ENCODE measurements around the gene ZNF740. TPM values are rescaled to one million over a fixed set of nuclear protein-coding genes. Genes with fewer than 3 reads are reported as not detected.
"Not testable (repeated sequence)": the region's sequence is repeated elsewhere in the genome, so short reads cannot be mapped to it uniquely, and the experiment has no call there.

ZNF740 gene
- total RNA-seq, 1 donor from 2014 or later = 5.9 TPM

GRCh38 chr12:53201177-53201541 lies 20.6 kb downstream of the ZNF740 start:
- intact Hi-C loops (cut with DNase I) = no loop called here
- Histone ChIP-seq H3K9me3 (no peaks in the 10 kb centered on the region), H3K27ac (peak overlapping the region; percentile 47 to 48), H3K4me3 (no peak overlapping the region), H3K4me1 (peaks cover 3 to 8% of the 10 kb centered on the region in 2 donors), H3K36me3 (no peaks in the 10 kb centered on the region), H3K27me3 (no peaks in the 10 kb centered on the region)
- DNase-seq (ENCODE audit: low spot score in 2 of 2) = no peak
- TF ChIP-seq, protein P1, sequence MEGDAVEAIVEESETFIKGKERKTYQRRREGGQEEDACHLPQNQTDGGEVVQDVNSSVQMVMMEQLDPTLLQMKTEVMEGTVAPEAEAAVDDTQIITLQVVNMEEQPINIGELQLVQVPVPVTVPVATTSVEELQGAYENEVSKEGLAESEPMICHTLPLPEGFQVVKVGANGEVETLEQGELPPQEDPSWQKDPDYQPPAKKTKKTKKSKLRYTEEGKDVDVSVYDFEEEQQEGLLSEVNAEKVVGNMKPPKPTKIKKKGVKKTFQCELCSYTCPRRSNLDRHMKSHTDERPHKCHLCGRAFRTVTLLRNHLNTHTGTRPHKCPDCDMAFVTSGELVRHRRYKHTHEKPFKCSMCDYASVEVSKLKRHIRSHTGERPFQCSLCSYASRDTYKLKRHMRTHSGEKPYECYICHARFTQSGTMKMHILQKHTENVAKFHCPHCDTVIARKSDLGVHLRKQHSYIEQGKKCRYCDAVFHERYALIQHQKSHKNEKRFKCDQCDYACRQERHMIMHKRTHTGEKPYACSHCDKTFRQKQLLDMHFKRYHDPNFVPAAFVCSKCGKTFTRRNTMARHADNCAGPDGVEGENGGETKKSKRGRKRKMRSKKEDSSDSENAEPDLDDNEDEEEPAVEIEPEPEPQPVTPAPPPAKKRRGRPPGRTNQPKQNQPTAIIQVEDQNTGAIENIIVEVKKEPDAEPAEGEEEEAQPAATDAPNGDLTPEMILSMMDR (IDR thresholded peaks at IDR 0.05) = no peak

DNA sequence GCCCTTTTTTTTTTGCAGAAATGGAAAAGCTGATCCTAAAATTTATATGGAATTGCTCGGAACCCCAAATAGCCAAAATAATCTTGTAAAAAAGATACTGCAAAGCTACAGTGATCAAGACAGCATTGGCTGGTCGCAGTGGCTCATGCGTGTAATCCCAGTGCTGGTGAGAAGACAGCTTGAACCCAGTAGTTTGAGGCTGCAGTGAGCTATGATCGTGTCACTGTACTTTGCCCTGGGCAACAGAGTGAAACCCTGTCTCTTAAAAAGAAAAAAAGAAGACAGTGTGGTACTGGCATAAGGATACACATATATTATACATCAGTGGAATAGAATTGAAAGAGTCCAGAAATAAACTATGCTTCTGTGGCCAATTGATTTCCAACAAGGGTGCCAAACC lies 21.1 kb downstream of the ZNF740 start:
- Histone ChIP-seq H3K4me3 (no peak overlapping the region), H3K27me3 (no peaks in the 10 kb centered on the region), H3K4me1 (peaks cover 3 to 8% of the 10 kb centered on the region in 2 donors), H3K36me3 (no peaks in the 10 kb centered on the region), H3K9me3 (no peaks in the 10 kb centered on the region), H3K27ac (peak overlapping the region in 1 of 2 donors; percentile 48)
- TF ChIP-seq, protein P1 (IDR thresholded peaks at IDR 0.05) = no peak
- no peak for DNase-seq (ENCODE audit: low spot score in 2 of 2)
- intact Hi-C loops (cut with DNase I) = no loop called here

DNA sequence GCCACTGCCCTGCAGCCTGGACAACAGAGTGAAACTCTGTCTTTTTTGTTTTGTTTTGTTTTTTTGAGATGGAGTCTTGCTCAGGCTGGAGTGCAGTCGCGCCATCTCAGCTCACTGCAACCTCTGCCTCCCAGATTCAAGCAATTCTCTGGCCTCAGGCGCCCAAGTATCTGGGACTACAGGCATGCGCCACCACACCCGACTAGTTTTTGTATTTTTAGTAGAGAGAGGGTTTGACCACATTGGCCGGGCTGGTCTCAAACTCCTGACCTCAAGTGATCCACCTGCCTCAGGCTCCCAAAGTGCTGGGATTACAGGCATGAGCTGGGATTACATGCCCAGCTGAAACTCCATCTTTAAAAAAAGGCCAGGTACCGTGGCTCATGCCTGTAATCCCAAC lies 21.8 kb downstream of the ZNF740 start:
- intact Hi-C loops (cut with DNase I); H3K4me1 ChIP-seq; H3K36me3 ChIP-seq; H3K9me3 ChIP-seq; H3K27ac ChIP-seq; H3K27me3 ChIP-seq; DNase-seq (ENCODE audit: low spot score in 2 of 2); H3K4me3 ChIP-seq: not testable (repeated sequence)

DNA sequence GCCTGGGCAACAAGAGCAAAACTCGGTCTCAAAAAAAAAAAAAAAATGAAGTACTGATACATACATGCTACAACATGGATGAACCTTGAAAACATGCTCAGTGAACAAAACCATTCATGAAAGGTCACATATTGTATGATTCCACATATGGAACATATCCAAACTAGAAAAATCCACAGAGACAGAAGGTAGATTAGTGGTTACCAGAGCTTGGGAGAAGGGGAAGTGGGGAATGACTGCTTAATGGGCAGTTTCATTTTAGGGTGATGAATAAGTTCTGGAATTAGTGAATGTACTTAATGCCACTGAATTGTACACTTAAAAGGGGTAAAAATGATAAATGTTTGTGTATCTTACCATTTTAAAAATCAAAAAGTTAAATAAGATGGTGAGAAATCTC lies 23.8 kb downstream of the ZNF740 start:
- Histone ChIP-seq H3K4me3 (no peak overlapping the region), H3K36me3 (no peaks in the 10 kb centered on the region), H3K4me1 (peaks cover 0 to 8% of the 10 kb centered on the region in 2 donors), H3K9me3 (no peaks in the 10 kb centered on the region), H3K27ac (no peak overlapping the region), H3K27me3 (no peaks in the 10 kb centered on the region)
- intact Hi-C loops (cut with DNase I) = no loop called here
- DNase-seq (ENCODE audit: low spot score in 2 of 2) = no peak
- TF ChIP-seq, protein P1 (IDR thresholded peaks at IDR 0.05) = no peak

DNA sequence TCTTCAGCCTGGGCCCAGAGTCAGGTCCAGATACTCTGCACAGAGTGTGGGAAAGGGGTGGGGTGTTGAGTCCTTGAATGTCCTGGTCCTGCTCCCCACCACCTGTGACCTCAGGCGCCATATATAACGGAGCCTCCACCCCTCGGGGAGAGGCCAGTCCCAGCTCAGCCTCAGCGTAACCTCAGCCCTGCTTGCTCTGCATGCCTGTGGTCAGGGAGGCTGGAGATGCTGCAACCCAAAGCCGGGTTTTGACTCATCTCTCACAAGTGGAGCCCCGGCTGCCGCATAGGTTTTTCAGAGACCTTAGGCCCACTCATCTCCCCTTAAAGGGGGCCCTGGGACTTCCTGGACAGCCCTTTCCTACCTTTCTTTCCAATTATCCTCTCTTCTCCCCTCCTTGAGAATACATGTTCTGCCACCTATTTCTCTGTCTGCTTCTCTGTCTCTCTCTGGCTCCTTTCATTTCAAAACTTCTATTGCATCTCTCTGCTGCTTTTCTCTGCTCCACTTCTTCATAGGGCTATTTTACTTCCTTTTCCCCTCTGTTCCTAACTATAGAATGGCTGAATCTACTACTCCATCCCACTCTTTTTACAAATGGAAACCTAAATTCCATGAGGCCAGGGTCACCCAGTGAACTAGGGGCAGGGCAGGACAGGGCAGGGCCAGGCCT lies 25.4 kb downstream of the ZNF740 start:
- no peak for DNase-seq (ENCODE audit: low spot score in 2 of 2)
- Histone ChIP-seq H3K27me3 (no peaks in the 10 kb centered on the region), H3K27ac (no peak overlapping the region), H3K4me1 (peaks cover 0 to 7% of the 10 kb centered on the region in 2 donors), H3K36me3 (peaks cover 11 to 14% of the 10 kb centered on the region in 2 donors), H3K4me3 (no peak overlapping the region), H3K9me3 (no peaks in the 10 kb centered on the region)
- intact Hi-C loops (cut with DNase I) = no loop called here
- TF ChIP-seq, protein P1 (IDR thresholded peaks at IDR 0.05) = no peak

GRCh38 chr12:53207042-53207441 lies 26.5 kb downstream of the ZNF740 start, which contains the start of gene ITGB7:
ITGB7 (minus strand) TSS chr12:53207251; CDS start chr12:53200443, 6,808 bp downstream.
- Histone ChIP-seq H3K4me3 (peak within 1 kb of the TSS in 1 of 2 donors; percentile 11), H3K9me3 (no peaks in the 10 kb centered on the region), H3K27me3 (no peaks in the 10 kb centered on the region), H3K4me1 (peaks cover 0 to 4% of the 10 kb centered on the region in 2 donors), H3K36me3 (peaks cover 23 to 25% of the 10 kb centered on the region in 2 donors), H3K27ac (no peak within 1 kb of the TSS)
- TF ChIP-seq, protein P1 (IDR thresholded peaks at IDR 0.05) = no peak
- no peak for DNase-seq (ENCODE audit: low spot score in 2 of 2)
- intact Hi-C loops (cut with DNase I) = no loop called here

Measured in ascending aorta (tissue), 2 donors.